Common myeloid progenitor, CD34-positive (primary cell): ENCODE measurements around the gene CLMN.

ENCODE experiments used
- CTCF ChIA-PET: fragments of 350-600 bp; sonication (Branson Sonifier 250); formaldehyde crosslinking; loops from one replicate; lab custom pipeline; 2021; ENCODE audit warnings: antibody characterized with exemption; lab: Charles Lee
- POLR2A ChIA-PET: fragments of 350-600 bp; sonication (Branson Sonifier 250); formaldehyde crosslinking; loops from one replicate; lab custom pipeline; 2021; ENCODE audit warnings: antibody characterized with exemption; lab: Charles Lee
- DNase-seq, 3 donors: peaks; one replicate each; pipeline versions ENCODE4 v3.0.0 to v3.0.0-alpha.2; 2013
- H3K27ac ChIP-seq, 2 experiments: 1 replicate in 1 of 2; 2 replicates in 1 of 2; pipeline ENCODE4 v1.7.0; 2013; ENCODE audit warnings: inconsistent platforms in 2 of 2, low read length in 2 of 2, mild to moderate bottlenecking in 2 of 2, low read depth in 1 of 2, moderate library complexity in 1 of 2; ENCODE audit not compliant: severe bottlenecking in 2 of 2, insufficient read depth in 1 of 2, poor library complexity in 1 of 2
- H3K27me3 ChIP-seq, 5 experiments: replicated peaks in 2 of 5; 1 replicate in 3 of 5; 2 replicates in 2 of 5; pipeline versions ENCODE4 v1.6.1 to v1.7.0; 2013; ENCODE audit warnings: low read length in 4 of 5, mild to moderate bottlenecking in 2 of 5, moderate library complexity in 2 of 5, inconsistent platforms in 1 of 5; ENCODE audit not compliant: insufficient read depth in 5 of 5, control insufficient read depth in 4 of 5
- H3K36me3 ChIP-seq, 4 experiments: 1 replicate in 2 of 4; 2 replicates in 2 of 4; pipeline versions ENCODE4 v1.6.1 to v1.7.0; 2013; ENCODE audit warnings: low read length in 3 of 4, control low read depth in 1 of 4, mild to moderate bottlenecking in 1 of 4; ENCODE audit not compliant: control insufficient read depth in 4 of 4, insufficient read depth in 4 of 4
- H3K4me1 ChIP-seq, 4 experiments: 1 replicate in 3 of 4; 2 replicates in 1 of 4; pipeline versions ENCODE4 v1.6.1 to v1.7.1; 2013; ENCODE audit warnings: low read length in 3 of 4, mild to moderate bottlenecking in 3 of 4, control low read depth in 1 of 4, inconsistent platforms in 1 of 4, moderate library complexity in 1 of 4; ENCODE audit not compliant: control insufficient read depth in 4 of 4, insufficient read depth in 4 of 4; ENCODE audit errors: control extremely low read depth in 1 of 4
- H3K4me3 ChIP-seq, 7 experiments: 1 replicate in 4 of 7; 2 replicates in 3 of 7; pipeline versions ENCODE4 v1.5.1 to v1.7.0; 2013; ENCODE audit warnings: mild to moderate bottlenecking in 7 of 7, low read length in 6 of 7, moderate library complexity in 6 of 7, inconsistent platforms in 2 of 7, low read depth in 2 of 7, control low read depth in 1 of 7; ENCODE audit not compliant: insufficient read depth in 4 of 7, control insufficient read depth in 1 of 7; ENCODE audit errors: extremely low read depth in 1 of 7
- H3K9me3 ChIP-seq, 5 experiments: 1 replicate in 4 of 5; 2 replicates in 1 of 5; pipeline versions ENCODE4 v1.6.1 to v1.7.1; 2013; ENCODE audit warnings: low read length in 4 of 5, mild to moderate bottlenecking in 2 of 5, inconsistent platforms in 1 of 5, low read depth in 1 of 5, moderate library complexity in 1 of 5; ENCODE audit not compliant: control insufficient read depth in 4 of 5, insufficient read depth in 2 of 5; ENCODE audit errors: control extremely low read depth in 1 of 5
- WGBS: methylation state at CpG from one replicate; pipeline ENCODE4 v1.1.5; 2013; ENCODE audit not compliant: insufficient coverage; 5-methylcytosine and 5-hydroxymethylcytosine counted together

The CLMN gene

GRCh38 chr14:95137164-95137803, 182.4 kb downstream of the CLMN start:
- no peaks in the 10 kb centered on the region for H3K27me3 ChIP-seq
- ChIA-PET CTCF (interaction anchor here (1.4 kb wide), 1 partner anchor 59 kb away, joined by 4 read pairs; no protein-coding TSS in a partner anchor), POLR2A (no interaction called here)
- peaks cover 0 to 25% (median 9%) of the 10 kb centered on the region in 4 experiments for H3K36me3 ChIP-seq
- DNase-seq = no peak
- no peak overlapping the region for H3K27ac ChIP-seq
- H3K4me1 ChIP-seq = peaks cover 0 to 9% (median 1%) of the 10 kb centered on the region in 4 experiments
- no peaks in the 10 kb centered on the region for H3K9me3 ChIP-seq
- H3K4me3 ChIP-seq = no peak overlapping the region

- H3K4me1 ChIP-seq = peaks cover 0 to 9% (median 1%) of the 10 kb centered on the region in 4 experiments
- peaks cover 0 to 28% (median 10%) of the 10 kb centered on the region in 4 experiments for H3K36me3 ChIP-seq
- POLR2A ChIA-PET = no interaction called here
- H3K9me3 ChIP-seq = no peaks in the 10 kb centered on the region
- CTCF ChIA-PET = interaction anchor here (1.2 kb wide), 1 partner anchor 51 kb away, joined by 3 read pairs; no protein-coding TSS in a partner anchor
- no peak overlapping the region for H3K4me3 ChIP-seq
- H3K27ac ChIP-seq = no peak overlapping the region
- DNase-seq = no peak
- no peaks in the 10 kb centered on the region for H3K27me3 ChIP-seq
- WGBS = no CpG with 5 or more reads among the region's 1 CpG
Observed at GRCh38 chr14:95136631-95137030, 183.1 kb downstream of the CLMN start.

GRCh38 chr14:95134304-95134933, 185.3 kb downstream of the CLMN start:
- no peak for DNase-seq
- H3K36me3 ChIP-seq = peaks cover 3 to 35% (median 18%) of the 10 kb centered on the region in 4 experiments
- H3K9me3 ChIP-seq = no peaks in the 10 kb centered on the region
- WGBS = 100% methylated on average over 2 of the region's 8 CpGs
- no peak overlapping the region for H3K27ac ChIP-seq
- ChIA-PET POLR2A (no interaction called here), CTCF (no interaction called here)
- H3K27me3 ChIP-seq = no peaks in the 10 kb centered on the region
- H3K4me3 ChIP-seq = no peak overlapping the region
- H3K4me1 ChIP-seq = no peaks in the 10 kb centered on the region

- no peak overlapping the region for H3K4me3 ChIP-seq
- no peak for DNase-seq
- H3K9me3 ChIP-seq = no peaks in the 10 kb centered on the region
- H3K27ac ChIP-seq = no peak overlapping the region
- ChIA-PET POLR2A (no interaction called here), CTCF (no interaction called here)
- 100% methylated on average over 2 of the region's 2 CpGs for WGBS
- no peaks in the 10 kb centered on the region for H3K27me3 ChIP-seq
- no peaks in the 10 kb centered on the region for H3K4me1 ChIP-seq
- peaks cover 3 to 45% (median 26%) of the 10 kb centered on the region in 4 experiments for H3K36me3 ChIP-seq
Observed at GRCh38 chr14:95133282-95133681, 186.4 kb downstream of the CLMN start.

GRCh38 chr14:95132760-95133159, 186.9 kb downstream of the CLMN start:
- CTCF ChIA-PET = no interaction called here
- WGBS = no CpG with 5 or more reads among the region's 5 CpGs
- no peaks in the 10 kb centered on the region for H3K4me1 ChIP-seq
- no peak overlapping the region for H3K27ac ChIP-seq
- H3K4me3 ChIP-seq = no peak overlapping the region
- H3K9me3 ChIP-seq = no peaks in the 10 kb centered on the region
- POLR2A ChIA-PET = no interaction called here
- no peaks in the 10 kb centered on the region for H3K27me3 ChIP-seq
- H3K36me3 ChIP-seq = peaks cover 3 to 45% (median 27%) of the 10 kb centered on the region in 4 experiments
- DNase-seq = no peak
